Measurements from ENCODE around the gene IL1R2.

Gene IL1R2

DNA sequence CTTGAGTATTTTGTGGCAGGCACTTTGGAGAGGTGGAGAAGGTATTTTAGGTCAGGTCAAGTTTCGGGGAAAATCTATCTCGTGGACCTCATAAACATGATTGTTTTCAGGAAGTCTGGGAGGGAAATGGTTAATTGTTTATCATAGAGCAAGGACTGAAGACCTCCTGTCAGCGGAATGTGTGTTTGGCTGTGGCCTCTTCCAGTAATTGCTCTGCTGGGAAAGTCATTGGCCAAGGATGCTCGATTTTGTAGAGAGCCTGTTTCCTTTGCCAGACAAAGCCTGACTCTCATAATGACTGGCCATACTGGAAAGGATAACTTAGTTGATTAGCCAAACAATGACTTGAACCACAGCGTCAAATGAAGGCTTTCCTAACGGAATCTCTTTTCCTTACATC, 30.0 kb downstream of the IL1R2 start:
- no peaks in the 10 kb centered on the region for H3K27me3 ChIP-seq (ENCODE audit: insufficient read depth, poor library complexity, severe bottlenecking)
- DNase-seq (ENCODE audit: low read depth in 1 of 2, low spot score in 1 of 2) = no peak
- no peak for TF ChIP-seq POLR2AphosphoS5 (IDR thresholded peaks at IDR 0.05; ENCODE audit: low read depth)
- no peak for TF ChIP-seq SPI1 (IDR thresholded peaks at IDR 0.05; ENCODE audit: borderline replicate concordance, low read depth)
- TF ChIP-seq CTCF (IDR thresholded peaks at IDR 0.05; ENCODE audit: insufficient read depth, low read length) = no peak
- TF ChIP-seq GABPA (IDR thresholded peaks at IDR 0.05; ENCODE audit: low read depth) = no peak
- TF ChIP-seq, protein P1, sequence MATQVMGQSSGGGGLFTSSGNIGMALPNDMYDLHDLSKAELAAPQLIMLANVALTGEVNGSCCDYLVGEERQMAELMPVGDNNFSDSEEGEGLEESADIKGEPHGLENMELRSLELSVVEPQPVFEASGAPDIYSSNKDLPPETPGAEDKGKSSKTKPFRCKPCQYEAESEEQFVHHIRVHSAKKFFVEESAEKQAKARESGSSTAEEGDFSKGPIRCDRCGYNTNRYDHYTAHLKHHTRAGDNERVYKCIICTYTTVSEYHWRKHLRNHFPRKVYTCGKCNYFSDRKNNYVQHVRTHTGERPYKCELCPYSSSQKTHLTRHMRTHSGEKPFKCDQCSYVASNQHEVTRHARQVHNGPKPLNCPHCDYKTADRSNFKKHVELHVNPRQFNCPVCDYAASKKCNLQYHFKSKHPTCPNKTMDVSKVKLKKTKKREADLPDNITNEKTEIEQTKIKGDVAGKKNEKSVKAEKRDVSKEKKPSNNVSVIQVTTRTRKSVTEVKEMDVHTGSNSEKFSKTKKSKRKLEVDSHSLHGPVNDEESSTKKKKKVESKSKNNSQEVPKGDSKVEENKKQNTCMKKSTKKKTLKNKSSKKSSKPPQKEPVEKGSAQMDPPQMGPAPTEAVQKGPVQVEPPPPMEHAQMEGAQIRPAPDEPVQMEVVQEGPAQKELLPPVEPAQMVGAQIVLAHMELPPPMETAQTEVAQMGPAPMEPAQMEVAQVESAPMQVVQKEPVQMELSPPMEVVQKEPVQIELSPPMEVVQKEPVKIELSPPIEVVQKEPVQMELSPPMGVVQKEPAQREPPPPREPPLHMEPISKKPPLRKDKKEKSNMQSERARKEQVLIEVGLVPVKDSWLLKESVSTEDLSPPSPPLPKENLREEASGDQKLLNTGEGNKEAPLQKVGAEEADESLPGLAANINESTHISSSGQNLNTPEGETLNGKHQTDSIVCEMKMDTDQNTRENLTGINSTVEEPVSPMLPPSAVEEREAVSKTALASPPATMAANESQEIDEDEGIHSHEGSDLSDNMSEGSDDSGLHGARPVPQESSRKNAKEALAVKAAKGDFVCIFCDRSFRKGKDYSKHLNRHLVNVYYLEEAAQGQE (IDR thresholded peaks at IDR 0.05; ENCODE audit: insufficient replicate concordance, low read depth) = no peak
- no peak overlapping the region for H3K4me3 ChIP-seq (replicated peaks; ENCODE audit: insufficient read depth, low read length)
- H3K27ac ChIP-seq (replicated peaks) = no peak overlapping the region

GRCh38 chr2:102022884-102023539, 31.3 kb downstream of the IL1R2 start:
- Histone ChIP-seq H3K4me3 (replicated peaks; ENCODE audit: insufficient read depth, low read length) (no peak overlapping the region), H3K27ac (replicated peaks) (no peak overlapping the region), H3K27me3 (ENCODE audit: insufficient read depth, poor library complexity, severe bottlenecking) (no peaks in the 10 kb centered on the region)
- TF ChIP-seq POLR2AphosphoS5 (IDR thresholded peaks at IDR 0.05; ENCODE audit: low read depth) = no peak
- TF ChIP-seq, protein P1 (IDR thresholded peaks at IDR 0.05; ENCODE audit: insufficient replicate concordance, low read depth) = no peak
- no peak for TF ChIP-seq CTCF (IDR thresholded peaks at IDR 0.05; ENCODE audit: insufficient read depth, low read length)
- no peak for TF ChIP-seq GABPA (IDR thresholded peaks at IDR 0.05; ENCODE audit: low read depth)
- no peak for TF ChIP-seq SPI1 (IDR thresholded peaks at IDR 0.05; ENCODE audit: borderline replicate concordance, low read depth)
- DNase-seq (ENCODE audit: low read depth in 1 of 2, low spot score in 1 of 2) = no peak

DNA sequence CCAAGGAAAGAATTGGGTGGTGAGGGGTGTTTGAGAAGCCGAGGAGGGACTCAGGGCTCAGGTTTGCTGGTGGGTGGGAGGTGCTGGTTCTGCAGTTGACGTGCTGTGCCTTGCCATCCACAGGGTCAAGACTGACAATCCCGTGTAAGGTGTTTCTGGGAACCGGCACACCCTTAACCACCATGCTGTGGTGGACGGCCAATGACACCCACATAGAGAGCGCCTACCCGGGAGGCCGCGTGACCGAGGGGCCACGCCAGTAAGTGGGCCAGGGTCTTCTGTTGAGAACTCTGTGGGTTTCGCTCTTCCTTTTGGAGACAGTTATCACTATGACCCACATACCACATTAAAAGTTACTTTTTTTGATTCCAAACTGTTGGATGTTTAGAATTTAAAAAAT, 32.6 kb downstream of the IL1R2 start:
- TF ChIP-seq POLR2AphosphoS5 (IDR thresholded peaks at IDR 0.05; ENCODE audit: low read depth) (no peak), GABPA (IDR thresholded peaks at IDR 0.05; ENCODE audit: low read depth) (no peak), CTCF (IDR thresholded peaks at IDR 0.05; ENCODE audit: insufficient read depth, low read length) (no peak), SPI1 (IDR thresholded peaks at IDR 0.05; ENCODE audit: borderline replicate concordance, low read depth) (no peak)
- TF ChIP-seq, protein P1 (IDR thresholded peaks at IDR 0.05; ENCODE audit: insufficient replicate concordance, low read depth) = no peak
- Histone ChIP-seq H3K4me3 (replicated peaks; ENCODE audit: insufficient read depth, low read length) (no peak overlapping the region), H3K27me3 (ENCODE audit: insufficient read depth, poor library complexity, severe bottlenecking) (no peaks in the 10 kb centered on the region), H3K27ac (replicated peaks) (no peak overlapping the region)
- DNase-seq (ENCODE audit: low read depth in 1 of 2, low spot score in 1 of 2) = no peak

Data from HL-60 (cell line).